ENCODE measurements around the gene LGI4.
A peak's percentile ranks its signal among the peaks of the same experiment; 100 is the strongest.
"Not testable (repeated sequence)": the region's sequence is repeated elsewhere in the genome, so short reads cannot be mapped to it uniquely, and the experiment has no call there.

LGI4 gene

DNA sequence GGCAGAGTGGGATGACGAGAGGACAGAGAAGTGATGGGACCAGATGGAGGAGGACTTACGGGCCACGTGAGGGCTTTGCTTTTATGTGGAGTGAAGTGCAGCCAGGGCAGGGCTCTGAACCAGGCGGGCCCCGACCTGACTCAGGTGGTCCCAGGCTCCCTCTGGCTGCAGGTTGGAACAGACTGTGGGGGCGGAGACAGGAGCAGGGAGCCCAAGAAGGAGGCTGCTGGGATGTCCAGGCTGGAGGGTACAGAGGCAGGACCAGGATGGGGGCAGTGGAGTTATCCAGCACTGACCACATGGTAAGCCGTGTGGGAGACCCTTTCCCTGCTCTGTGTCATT, 21.8 kb upstream of the LGI4 start:
- Histone ChIP-seq H3K4me1 (ENCODE audit: insufficient read depth, low read length) (no peaks in the 10 kb centered on the region), H3K27me3 (ENCODE audit: control insufficient read depth in 1 of 2, insufficient read depth in 2 of 2, low read length in 2 of 2) (peaks cover 4 to 34% of the 10 kb centered on the region in 2 donors), H3K27ac (ENCODE audit: low read depth, low read length) (no peak overlapping the region), H3K4me3 (ENCODE audit: low read depth in 1 of 2, low read length in 2 of 2) (no peak overlapping the region), H3K36me3 (ENCODE audit: insufficient read depth, low read length) (peaks cover 6% of the 10 kb centered on the region), H3K9me3 (ENCODE audit: low read length) (no peaks in the 10 kb centered on the region), H3K9ac (ENCODE audit: low read length) (no peak overlapping the region)

GRCh38 chr19:35155981-35156672, 21.3 kb upstream of the LGI4 start:
- no peaks in the 10 kb centered on the region for H3K9me3 ChIP-seq (ENCODE audit: low read length)
- peaks cover 6% of the 10 kb centered on the region for H3K36me3 ChIP-seq (ENCODE audit: insufficient read depth, low read length)
- peak overlapping the region in 1 of 2 donors; percentile 59 for H3K4me3 ChIP-seq (ENCODE audit: low read depth in 1 of 2, low read length in 2 of 2)
- peaks cover 4 to 39% of the 10 kb centered on the region in 2 donors for H3K27me3 ChIP-seq (ENCODE audit: control insufficient read depth in 1 of 2, insufficient read depth in 2 of 2, low read length in 2 of 2)
- no peaks in the 10 kb centered on the region for H3K4me1 ChIP-seq (ENCODE audit: insufficient read depth, low read length)
- no peak overlapping the region for H3K9ac ChIP-seq (ENCODE audit: low read length)
- H3K27ac ChIP-seq (ENCODE audit: low read depth, low read length), result no peak overlapping the region

DNA sequence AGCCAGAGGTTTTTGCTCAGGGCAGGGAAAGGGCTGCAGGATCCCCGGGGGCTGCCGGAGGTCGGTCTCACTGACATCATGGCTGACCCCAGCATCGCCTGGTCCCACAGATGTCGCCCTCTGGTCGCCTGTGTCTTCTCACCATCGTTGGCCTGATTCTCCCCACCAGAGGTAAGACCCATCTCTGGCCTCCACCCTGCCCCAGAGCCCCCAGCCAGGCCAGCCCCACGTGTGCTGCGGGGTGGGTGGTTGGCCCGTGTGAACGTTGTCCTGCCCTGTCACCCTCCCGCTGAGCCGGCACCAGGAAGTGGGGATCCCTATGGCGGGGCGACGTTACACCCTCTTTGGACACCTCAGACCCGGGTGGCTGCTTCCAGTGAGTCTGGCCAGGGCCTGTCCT, 20.6 kb upstream of the LGI4 start:
- H3K27me3 ChIP-seq (ENCODE audit: control insufficient read depth in 1 of 2, insufficient read depth in 2 of 2, low read length in 2 of 2), result peaks cover 4 to 40% of the 10 kb centered on the region in 2 donors
- no peak overlapping the region for H3K9ac ChIP-seq (ENCODE audit: low read length)

GRCh38 chr19:35154525-35155406, 19.9 kb upstream of the LGI4 start, which contains the start of gene FXYD5:
TSS of gene FXYD5 (plus strand) at chr19:35154735. CDS start at chr19:35155551, 816 bp downstream.
- Histone ChIP-seq H3K27me3 (ENCODE audit: control insufficient read depth in 1 of 2, insufficient read depth in 2 of 2, low read length in 2 of 2) (peaks cover 4 to 40% of the 10 kb centered on the region in 2 donors), H3K9ac (ENCODE audit: low read length) (no peak within 1 kb of the TSS), H3K4me3 (ENCODE audit: low read depth in 1 of 2, low read length in 2 of 2) (peak within 1 kb of the TSS; percentile 53 to 59), H3K36me3 (ENCODE audit: insufficient read depth, low read length) (peaks cover 6% of the 10 kb centered on the region), H3K9me3 (ENCODE audit: low read length) (no peaks in the 10 kb centered on the region), H3K27ac (ENCODE audit: low read depth, low read length) (peak within 1 kb of the TSS; percentile 1), H3K4me1 (ENCODE audit: insufficient read depth, low read length) (no peaks in the 10 kb centered on the region)

More for the DNA sequence above, 20.6 kb upstream of the LGI4 start:
- no peak overlapping the region for H3K27ac ChIP-seq (ENCODE audit: low read depth, low read length)
- H3K4me3 ChIP-seq (ENCODE audit: low read depth in 1 of 2, low read length in 2 of 2), result peak overlapping the region; percentile 53 to 59
- peaks cover 6% of the 10 kb centered on the region for H3K36me3 ChIP-seq (ENCODE audit: insufficient read depth, low read length)
- no peaks in the 10 kb centered on the region for H3K9me3 ChIP-seq (ENCODE audit: low read length)
- H3K4me1 ChIP-seq (ENCODE audit: insufficient read depth, low read length), result no peaks in the 10 kb centered on the region

- no peak overlapping the region for H3K27ac ChIP-seq (ENCODE audit: low read depth, low read length)
- no peaks in the 10 kb centered on the region for H3K9me3 ChIP-seq (ENCODE audit: low read length)
- H3K4me3 ChIP-seq (ENCODE audit: low read depth in 1 of 2, low read length in 2 of 2), result peak overlapping the region; percentile 18 to 59
- peaks cover 6% of the 10 kb centered on the region for H3K36me3 ChIP-seq (ENCODE audit: insufficient read depth, low read length)
- peaks cover 4 to 40% of the 10 kb centered on the region in 2 donors for H3K27me3 ChIP-seq (ENCODE audit: control insufficient read depth in 1 of 2, insufficient read depth in 2 of 2, low read length in 2 of 2)
- H3K4me1 ChIP-seq (ENCODE audit: insufficient read depth, low read length), result no peaks in the 10 kb centered on the region
- H3K9ac ChIP-seq (ENCODE audit: low read length), result no peak overlapping the region
These were observed 19.1 kb upstream of the LGI4 start for GRCh38 chr19:35153701-35154524.

DNA sequence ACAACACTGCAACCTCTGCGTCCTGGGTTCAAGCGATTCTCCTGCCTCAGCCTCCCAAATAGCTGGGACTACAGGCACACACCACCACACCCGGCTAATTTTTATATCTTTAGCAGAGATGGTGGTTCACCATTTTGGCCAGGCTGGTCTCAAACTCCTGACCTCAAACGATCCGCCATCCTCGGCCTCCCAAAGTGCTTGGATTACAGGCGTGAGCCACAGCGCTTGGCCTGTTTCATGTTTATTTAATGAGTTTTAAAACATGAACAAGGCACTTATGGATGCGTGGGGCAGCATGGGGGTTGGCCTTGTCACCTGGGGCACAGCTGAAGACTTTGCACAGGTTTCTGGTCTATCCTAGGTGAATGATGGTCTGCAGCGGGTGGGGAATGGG, 18.3 kb upstream of the LGI4 start:
- H3K27ac ChIP-seq (ENCODE audit: low read depth, low read length); H3K36me3 ChIP-seq (ENCODE audit: insufficient read depth, low read length); H3K9ac ChIP-seq (ENCODE audit: low read length); H3K9me3 ChIP-seq (ENCODE audit: low read length); H3K4me1 ChIP-seq (ENCODE audit: insufficient read depth, low read length); H3K4me3 ChIP-seq (ENCODE audit: low read depth in 1 of 2, low read length in 2 of 2): not testable (repeated sequence)
- H3K27me3 ChIP-seq (ENCODE audit: control insufficient read depth in 1 of 2, insufficient read depth in 2 of 2, low read length in 2 of 2), result peaks cover 4 to 40% of the 10 kb centered on the region in 2 donors

DNA sequence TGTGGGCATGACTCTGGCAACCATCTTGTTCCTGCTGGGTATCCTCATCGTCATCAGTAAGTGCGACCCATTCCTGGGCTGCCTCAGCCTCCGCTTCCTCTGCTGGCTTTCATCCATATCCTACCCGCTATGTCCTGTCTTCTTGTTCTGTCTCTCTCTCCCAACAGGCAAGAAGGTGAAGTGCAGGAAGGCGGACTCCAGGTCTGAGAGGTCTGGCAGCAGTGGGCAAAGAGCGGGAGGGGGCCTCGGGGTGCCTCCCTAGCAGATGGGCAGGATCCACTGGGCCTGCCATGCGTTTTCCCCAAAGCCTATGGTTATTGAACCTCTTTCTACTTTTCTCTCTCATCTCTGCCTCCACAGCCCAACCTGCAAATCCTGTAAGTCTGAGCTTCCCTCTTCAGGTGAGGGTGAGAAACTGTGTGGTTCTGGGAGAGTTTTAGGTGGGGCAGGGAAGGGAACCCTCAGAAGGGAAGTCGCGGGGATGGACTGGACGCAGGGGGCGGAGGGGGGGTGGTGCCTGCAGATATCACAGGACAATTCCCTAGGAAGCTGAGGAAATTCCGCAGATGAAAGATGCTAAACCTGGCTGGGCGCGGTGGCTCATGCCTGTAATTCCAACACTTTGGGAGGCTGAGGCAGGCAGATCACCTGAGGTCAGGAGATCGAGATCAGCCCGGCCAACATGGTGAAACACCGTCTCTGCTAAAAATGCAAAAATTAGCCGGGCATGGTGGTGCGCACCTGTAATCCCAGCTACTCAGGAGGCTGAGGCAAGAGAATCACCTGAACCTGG, 16.6 kb upstream of the LGI4 start:
- no peaks in the 10 kb centered on the region for H3K9me3 ChIP-seq (ENCODE audit: low read length)
- H3K4me1 ChIP-seq (ENCODE audit: insufficient read depth, low read length), result no peaks in the 10 kb centered on the region
- no peak overlapping the region for H3K27ac ChIP-seq (ENCODE audit: low read depth, low read length)
- peaks cover 2 to 36% of the 10 kb centered on the region in 2 donors for H3K27me3 ChIP-seq (ENCODE audit: control insufficient read depth in 1 of 2, insufficient read depth in 2 of 2, low read length in 2 of 2)
- H3K9ac ChIP-seq (ENCODE audit: low read length), result no peak overlapping the region
- no peaks in the 10 kb centered on the region for H3K36me3 ChIP-seq (ENCODE audit: insufficient read depth, low read length)
- H3K4me3 ChIP-seq (ENCODE audit: low read depth in 1 of 2, low read length in 2 of 2), result no peak overlapping the region

DNA sequence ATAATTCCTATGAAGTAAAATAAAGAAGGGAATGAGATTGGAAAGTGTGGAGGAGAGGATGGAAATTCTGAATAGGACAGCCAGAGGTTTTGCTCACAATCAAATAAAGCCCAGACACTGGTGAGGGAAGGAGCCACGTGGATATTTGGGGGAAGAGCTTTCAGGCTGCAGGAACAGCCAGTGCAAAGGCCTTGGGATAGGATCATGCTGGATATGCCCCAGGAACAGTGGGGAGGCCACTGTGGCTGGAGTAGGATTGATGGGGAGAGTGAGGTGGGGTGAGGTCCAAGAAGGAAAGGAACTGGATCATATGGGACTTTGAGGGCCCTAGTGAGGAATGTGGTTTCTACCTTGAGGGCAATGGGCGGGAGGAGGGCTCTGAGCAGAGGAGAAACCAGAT, 15.6 kb upstream of the LGI4 start:
- Histone ChIP-seq H3K27ac (ENCODE audit: low read depth, low read length) (no peak overlapping the region), H3K4me1 (ENCODE audit: insufficient read depth, low read length) (no peaks in the 10 kb centered on the region), H3K9ac (ENCODE audit: low read length) (no peak overlapping the region), H3K9me3 (ENCODE audit: low read length) (no peaks in the 10 kb centered on the region), H3K36me3 (ENCODE audit: insufficient read depth, low read length) (no peaks in the 10 kb centered on the region), H3K4me3 (ENCODE audit: low read depth in 1 of 2, low read length in 2 of 2) (no peak overlapping the region), H3K27me3 (ENCODE audit: control insufficient read depth in 1 of 2, insufficient read depth in 2 of 2, low read length in 2 of 2) (peaks cover 0 to 31% of the 10 kb centered on the region in 2 donors)

GRCh38 chr19:35149463-35149862, 14.6 kb upstream of the LGI4 start:
- Histone ChIP-seq H3K9ac (ENCODE audit: low read length) (no peak overlapping the region), H3K9me3 (ENCODE audit: low read length) (no peaks in the 10 kb centered on the region), H3K27ac (ENCODE audit: low read depth, low read length) (no peak overlapping the region), H3K36me3 (ENCODE audit: insufficient read depth, low read length) (no peaks in the 10 kb centered on the region), H3K27me3 (ENCODE audit: control insufficient read depth in 1 of 2, insufficient read depth in 2 of 2, low read length in 2 of 2) (peaks cover 0 to 29% of the 10 kb centered on the region in 2 donors), H3K4me3 (ENCODE audit: low read depth in 1 of 2, low read length in 2 of 2) (no peak overlapping the region), H3K4me1 (ENCODE audit: insufficient read depth, low read length) (no peaks in the 10 kb centered on the region)

DNA sequence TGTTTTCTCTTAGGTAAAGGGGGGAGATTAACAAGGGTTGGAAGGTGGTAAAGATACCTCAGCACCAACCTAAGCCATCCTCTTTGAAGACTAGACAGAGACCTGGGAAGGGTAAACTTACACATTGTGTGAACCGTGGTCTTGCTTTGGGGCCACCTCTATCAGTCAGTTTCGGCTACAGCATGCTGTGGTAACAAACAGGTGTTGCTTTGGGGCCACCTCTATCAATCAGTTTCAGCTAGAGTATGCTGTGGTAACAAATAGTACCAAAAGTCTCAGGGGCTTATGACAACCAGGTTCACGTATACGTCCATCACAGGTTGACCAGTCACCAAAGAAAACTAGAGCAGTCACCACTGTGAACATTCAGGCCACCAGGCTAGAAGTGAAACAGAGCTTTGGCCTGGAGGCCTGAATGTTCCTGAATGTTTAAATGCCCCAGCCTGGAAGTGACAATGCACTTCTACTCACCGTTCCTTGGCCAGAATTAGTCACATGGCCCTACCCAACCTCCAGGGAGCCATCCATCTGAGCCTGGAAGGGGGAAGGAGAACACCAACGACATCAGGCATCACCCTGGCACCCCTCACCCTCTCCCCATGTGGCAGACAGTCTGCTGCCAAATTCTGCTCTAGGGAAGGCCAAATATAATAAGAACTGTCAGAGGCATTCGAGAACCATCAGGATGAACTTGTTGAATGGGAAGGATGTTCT, 12.0 kb upstream of the LGI4 start:
- Histone ChIP-seq H3K36me3 (ENCODE audit: insufficient read depth, low read length) (no peaks in the 10 kb centered on the region), H3K27ac (ENCODE audit: low read depth, low read length) (no peak overlapping the region), H3K9ac (ENCODE audit: low read length) (no peak overlapping the region), H3K9me3 (ENCODE audit: low read length) (no peaks in the 10 kb centered on the region), H3K27me3 (ENCODE audit: control insufficient read depth in 1 of 2, insufficient read depth in 2 of 2, low read length in 2 of 2) (peaks cover 15 to 34% of the 10 kb centered on the region in 2 donors), H3K4me1 (ENCODE audit: insufficient read depth, low read length) (peaks cover 8% of the 10 kb centered on the region), H3K4me3 (ENCODE audit: low read depth in 1 of 2, low read length in 2 of 2) (no peak overlapping the region)
